ENCODE results near the gene CCDC88C. TPM values are rescaled to one million over a fixed set of nuclear protein-coding genes. Genes with fewer than 3 reads are reported as not detected.

CCDC88C gene
- total and polyA plus RNA-seq, 2 donors (not counting 3 experiments of a cell fraction or from before 2014, with no cell fraction given) = 11.4 to 52.1 TPM

GRCh38 chr14:91320266-91320665, 97.4 kb downstream of the CCDC88C start:
- no peak for FAIRE-seq
- Histone ChIP-seq H3K27ac (ENCODE audit: insufficient read depth, low read depth, low read length) (no peak overlapping the region), H3K9me1 (replicated peaks; ENCODE audit: control insufficient read depth, extremely low read depth, insufficient read depth, low read length) (no peaks in the 10 kb centered on the region), H2AFZ (ENCODE audit: low read depth, low read length) (no peak overlapping the region), H3K9ac (replicated peaks; ENCODE audit: extremely low read depth, insufficient read depth, low read length) (no peak overlapping the region), H3K27me3 (ENCODE audit: control insufficient read depth in 2 of 2, insufficient read depth in 2 of 2, low read length in 2 of 2) (no peaks in the 10 kb centered on the region), H3K36me3 (ENCODE audit: control insufficient read depth in 2 of 2, extremely low read depth in 1 of 2, insufficient read depth in 2 of 2, low read length in 2 of 2) (peaks cover 0 to 22% of the 10 kb centered on the region in 2 experiments), H3K4me1 (ENCODE audit: control insufficient read depth, extremely low read depth, insufficient read depth, low read length) (peaks cover 48% of the 10 kb centered on the region), H4K20me1 (replicated peaks; ENCODE audit: control insufficient read depth, extremely low read depth, insufficient read depth, low read length) (no peaks in the 10 kb centered on the region), H3K9me3 (replicated peaks; ENCODE audit: control insufficient read depth, insufficient read depth, low read length) (no peaks in the 10 kb centered on the region), H3K4me2 (ENCODE audit: insufficient read depth, low read length) (no peak overlapping the region), H3K4me3 (replicated peaks in 1 of 3; ENCODE audit: insufficient read depth in 1 of 3, low read depth in 1 of 3, low read length in 3 of 3) (no peak overlapping the region), H3K79me2 (ENCODE audit: control insufficient read depth, insufficient read depth, low read length) (no peaks in the 10 kb centered on the region)
- intact Hi-C loops (cut with micrococcal nuclease) (no loop called here), dilution Hi-C loops (cut with MboI; ENCODE audit: extremely low pct_ligation_motif_present, low sequenced_read_pairs) (no loop called here)
- no TSS peak for BruUV-seq (replicated peaks)
- ChIA-PET POLR2A (no interaction called here), CTCF (interaction anchor here (1.0 to 8.7 kb wide), 2 partner anchors 29 to 98 kb away, joined by 3 to 196 read pairs; partner anchors contain the start of gene CCDC88C)
- DNase-seq (ENCODE audit: low read depth, low spot score) = no peak
- TF ChIP-seq POLR2A (IDR thresholded peaks at IDR 0.05; ENCODE audit: low read depth, low read length) = no peak
- no peak for TF ChIP-seq POLR2AphosphoS5 (IDR thresholded peaks at IDR 0.05; ENCODE audit: insufficient read depth, low read depth, low read length)
- no peak for TF ChIP-seq GATA2 (IDR thresholded peaks at IDR 0.05; ENCODE audit: insufficient read depth, insufficient read length, low read depth, low read length)
- TF ChIP-seq FOS (IDR thresholded peaks at IDR 0.05; ENCODE audit: borderline replicate concordance, insufficient read depth, low read length) = no peak
- TF ChIP-seq MAX (IDR thresholded peaks at IDR 0.05; ENCODE audit: insufficient read depth, insufficient read length) = no peak
- no peak for TF ChIP-seq JUN (IDR thresholded peaks at IDR 0.05; ENCODE audit: borderline replicate concordance, insufficient read depth, insufficient read length, low read depth)
- TF ChIP-seq MYC (IDR thresholded peaks at IDR 0.05; ENCODE audit: low read depth, low read length) = no peak
- TF ChIP-seq CTCF (IDR thresholded peaks at IDR 0.05; ENCODE audit: extremely low read depth in 1 of 2, insufficient read depth in 1 of 2, low read depth in 1 of 2, low read length in 2 of 2) = no peak
- TF ChIP-seq EZH2 (IDR thresholded peaks at IDR 0.05; ENCODE audit: borderline replicate concordance, low read depth, low read length, severe bottlenecking) = no peak

Measured in endothelial cell of umbilical vein (primary cell).